GM15510 (cell line): Measurements from ENCODE around the gene ANKS3.

Source experiments
- POLR2A ChIP-seq: IDR thresholded peaks from 3 replicates; pipeline ENCODE4 v1.6.1; 2011; ENCODE audit warnings: borderline replicate concordance; ENCODE audit not compliant: insufficient read length; ENCODE audit errors: extremely low read depth

ANKS3 gene

GRCh38 chr16:4734063-4734729 is at the start of gene ANKS3, which contains the start of gene DNAAF8:
ANKS3 (minus strand) TSS chr16:4734271; CDS start chr16:4730149, 4,122 bp downstream.
DNAAF8 (plus strand) TSS chr16:4734537; CDS start chr16:4736515, 1,978 bp downstream.
- TF ChIP-seq POLR2A = peak; percentile 66

DNA sequence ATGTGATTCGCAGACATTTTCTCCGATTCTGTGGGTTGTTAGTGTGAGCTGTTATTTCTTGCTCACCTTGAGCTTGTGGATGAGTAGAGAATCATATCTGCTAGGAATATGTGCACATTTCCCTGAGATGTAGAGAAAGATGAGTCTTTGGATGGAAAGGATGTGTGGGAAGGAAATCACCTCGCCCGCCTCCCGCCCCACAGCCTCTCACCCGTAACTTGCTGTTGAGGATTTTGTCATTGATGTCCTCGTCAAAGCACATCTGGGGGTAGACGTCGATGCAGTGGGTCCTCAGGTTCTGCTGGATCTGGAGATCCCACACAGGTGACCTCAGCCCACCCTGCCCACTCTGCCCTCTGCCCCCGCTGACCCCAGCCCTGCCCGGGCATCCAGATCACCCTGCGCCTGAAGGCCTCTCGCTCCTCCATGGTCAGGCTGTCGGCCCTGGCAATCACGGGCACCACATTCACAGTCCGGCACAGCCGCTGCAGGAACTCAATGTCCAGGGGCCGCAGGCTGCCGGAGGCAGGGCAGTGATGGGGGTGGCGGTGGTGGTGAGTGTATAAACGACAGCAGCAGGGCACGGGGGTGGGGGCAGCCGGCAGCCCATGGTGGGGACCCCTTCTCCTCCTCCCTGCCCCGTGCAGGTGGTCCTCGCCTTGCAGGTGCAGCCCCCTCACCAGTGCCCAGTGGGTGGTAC is 49.3 kb upstream of the ANKS3 start:
- no peak for TF ChIP-seq POLR2A

DNA sequence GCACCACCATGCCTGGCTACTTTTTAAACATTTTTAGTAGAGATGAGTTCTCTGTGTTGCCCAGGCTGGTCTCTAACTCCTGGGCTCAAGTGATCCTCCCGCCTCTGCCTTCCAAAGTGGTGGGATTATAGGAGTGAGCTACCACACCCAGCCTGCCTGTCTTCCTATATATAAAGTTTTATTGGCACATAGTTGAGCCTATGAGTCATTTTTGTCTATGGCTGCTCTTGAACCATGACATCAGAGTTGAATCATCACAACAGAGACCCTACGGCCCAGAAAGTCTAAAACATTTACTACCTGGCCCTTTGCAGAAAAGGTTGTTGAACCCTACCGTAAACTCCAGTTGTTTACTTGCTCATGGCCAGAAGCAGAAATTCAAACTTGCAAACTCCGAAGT is 46.2 kb upstream of the ANKS3 start:
- no peak for TF ChIP-seq POLR2A

DNA sequence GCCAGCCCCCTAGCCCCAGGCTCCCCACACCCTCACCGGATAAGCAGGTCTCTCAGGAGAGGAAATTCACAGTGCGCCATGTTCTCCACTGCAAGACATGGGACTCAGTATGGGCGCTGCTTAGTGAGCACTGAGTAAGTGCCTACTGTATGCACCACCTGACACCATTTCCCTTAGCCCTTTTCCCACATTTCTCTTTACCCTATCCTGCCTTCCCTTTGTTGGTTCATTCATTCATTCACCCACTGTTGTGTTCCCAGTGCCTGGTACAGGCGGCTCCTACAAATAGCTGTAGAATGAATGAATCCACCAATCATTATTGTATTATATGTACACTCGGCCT is 44.0 kb upstream of the ANKS3 start:
- TF ChIP-seq POLR2A = no peak

- TF ChIP-seq POLR2A = no peak
Measured at GRCh38 chr16:4777339-4778049, 43.4 kb upstream of the ANKS3 start.

DNA sequence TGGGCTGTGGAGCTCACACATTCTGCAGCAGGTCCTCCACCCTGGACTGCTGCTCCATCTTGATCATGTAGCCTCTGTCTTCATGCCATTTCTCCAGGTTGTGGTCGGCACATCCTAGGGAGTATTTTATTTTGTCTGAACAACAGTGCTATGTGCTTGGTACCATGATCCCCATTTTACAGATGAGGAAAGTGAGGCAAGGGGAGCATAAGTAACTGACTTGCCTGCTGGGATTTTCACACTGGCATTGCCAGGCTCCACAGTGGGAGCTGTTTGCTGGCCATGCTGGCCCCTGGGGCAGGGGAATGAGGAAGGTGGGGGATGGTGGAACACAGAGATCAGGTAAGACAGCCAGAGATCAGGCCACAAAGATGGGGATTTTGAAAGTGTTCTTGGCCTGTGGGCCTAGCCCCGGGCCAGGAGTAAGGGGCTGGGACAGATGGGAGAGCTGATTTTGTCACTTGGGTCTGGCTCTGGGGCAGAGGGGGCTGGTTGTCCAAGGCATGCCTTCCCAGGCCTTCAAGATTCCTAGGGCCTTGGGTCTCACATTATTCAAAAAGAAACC is 42.2 kb upstream of the ANKS3 start:
- no peak for TF ChIP-seq POLR2A

- TF ChIP-seq POLR2A = no peak
Measured at GRCh38 chr16:4775005-4775404, 40.9 kb upstream of the ANKS3 start.

DNA sequence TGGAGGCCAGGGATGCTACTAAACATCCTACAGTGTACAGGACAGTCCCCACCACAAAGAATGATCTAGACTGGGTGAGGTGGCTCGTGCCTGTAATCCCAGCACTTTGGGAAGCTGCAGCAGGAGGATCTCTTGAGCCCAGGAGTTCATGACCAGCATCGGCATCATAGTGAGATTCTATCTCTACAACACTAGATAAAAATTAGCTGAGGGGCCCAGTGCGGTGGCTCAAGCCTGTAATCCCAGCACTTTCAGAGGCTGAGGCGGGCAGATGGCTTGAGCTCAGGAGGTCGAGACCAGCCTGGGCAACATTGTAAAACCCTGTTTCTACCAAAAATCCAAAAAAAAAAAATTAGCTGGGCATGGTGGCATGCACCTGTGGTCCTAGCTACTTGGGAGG is 38.3 kb upstream of the ANKS3 start:
- no peak for TF ChIP-seq POLR2A

GRCh38 chr16:4771646-4772045 is 37.6 kb upstream of the ANKS3 start:
- no peak for TF ChIP-seq POLR2A

- no peak for TF ChIP-seq POLR2A
Measured at GRCh38 chr16:4769306-4769638, 35.2 kb upstream of the ANKS3 start.

GRCh38 chr16:4768549-4769305 is 34.7 kb upstream of the ANKS3 start:
- TF ChIP-seq POLR2A = peak; percentile 78

GRCh38 chr16:4767872-4768548 is 33.9 kb upstream of the ANKS3 start:
- no peak for TF ChIP-seq POLR2A

DNA sequence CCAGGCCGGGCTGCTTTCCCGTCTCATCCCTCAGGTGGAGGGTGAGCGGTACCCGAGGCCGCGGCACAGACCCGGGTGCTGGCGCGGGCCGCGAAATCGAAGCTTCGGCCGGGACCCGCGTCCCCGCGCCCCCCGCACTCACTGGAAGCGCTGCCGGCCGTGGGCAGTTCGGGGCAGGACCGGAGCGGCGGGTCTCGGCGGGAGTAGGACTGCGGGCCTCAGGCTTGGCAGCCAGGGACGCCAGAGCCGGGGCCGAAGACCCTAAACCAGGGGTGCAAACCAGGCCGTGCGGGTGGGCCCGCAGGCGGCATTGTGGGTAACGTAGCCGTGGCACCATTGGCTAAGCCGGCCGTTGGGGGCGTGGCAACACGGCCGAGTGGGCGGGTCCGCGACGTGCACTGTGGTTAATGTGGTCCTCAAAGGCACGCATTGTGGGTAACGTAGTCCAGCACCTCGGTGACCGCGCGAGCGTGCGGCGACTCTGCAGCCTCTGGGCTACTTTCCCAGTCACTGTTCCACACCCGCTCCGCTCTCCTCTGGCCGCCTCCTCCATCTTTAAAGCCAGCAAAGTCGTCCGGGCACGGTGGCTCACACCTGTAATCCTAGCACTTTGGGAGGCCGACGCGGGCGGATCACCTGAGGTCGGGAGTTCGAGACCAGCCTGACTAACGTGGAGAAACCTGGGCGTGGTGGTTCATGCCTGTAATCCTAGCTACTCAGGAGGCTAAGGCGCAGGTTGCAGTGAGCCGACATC is 33.0 kb upstream of the ANKS3 start, which contains the start of gene ZNF500:
Gene ZNF500, minus strand, starts transcription at position 288 of the 754 bp plus-strand sequence. CDS start 1,184 bp downstream, outside the sequence.
- TF ChIP-seq POLR2A = peak; percentile 64
